ENCODE data around the gene CAMP. TPM values are rescaled to one million over a fixed set of nuclear protein-coding genes. Genes with fewer than 3 reads are reported as not detected.

The CAMP gene
- not detected in 2 replicates for total RNA-seq

GRCh38 chr3:48222616-48223513 is at the start of gene CAMP:
TSS of gene CAMP (plus strand) at chr3:48223495. CDS start at chr3:48223512, 17 bp downstream.

GRCh38 chr3:48188266-48189201 is 34.8 kb upstream of the CAMP start, which contains the start of gene CDC25A:
TSS of gene CDC25A (minus strand) at chr3:48188417. CDS start at chr3:48187947, 470 bp downstream.

Other genes starting within 250 kb of the CAMP start
- gene MAP4, start 207.1 kb upstream of the CAMP start, total RNA-seq: 160 and 170 TPM in 2 replicates
- 1.3 and 2.6 TPM in 2 replicates for gene CDC25A, start 35.1 kb upstream of the CAMP start, total RNA-seq
- gene ZNF589, start 17.6 kb downstream of the CAMP start, total RNA-seq: 4.8 and 5.1 TPM in 2 replicates
- 37.4 and 40.0 TPM in 2 replicates for gene NME6, start 77.9 kb downstream of the CAMP start, total RNA-seq
- gene SPINK8, start 110.2 kb downstream of the CAMP start, total RNA-seq: not detected in 2 replicates
- 0.15 TPM in 1 of 2 replicates, not detected in the other for gene FBXW12, start 148.7 kb downstream of the CAMP start, total RNA-seq
- 41.3 and 76.4 TPM in 2 replicates for gene PLXNB1, start 206.6 kb downstream of the CAMP start, total RNA-seq
- gene CCDC51, start 216.6 kb downstream of the CAMP start, total RNA-seq: 40.0 and 42.8 TPM in 2 replicates
- gene TMA7, start 216.8 kb downstream of the CAMP start, total RNA-seq: 178 and 359 TPM in 2 replicates
- 5.7 and 6.6 TPM in 2 replicates for gene ATRIP, start 223.2 kb downstream of the CAMP start, total RNA-seq